Fibroblast of lung (primary cell): Measurements from ENCODE around the gene RGS7.

ENCODE experiments used
- CTCF ChIP-seq, 2 donors: IDR thresholded peaks in 1 of 2; conservative IDR thresholded peaks in 1 of 2; 1 replicate in 1 of 2; 2 replicates in 1 of 2; pipeline ENCODE4 v1.5.1; 2011 to 2012; ENCODE audit warnings: low read length in 2 of 2, control low read depth in 1 of 2, inconsistent platforms in 1 of 2, low read depth in 1 of 2, mild to moderate bottlenecking in 1 of 2
- EZH2 ChIP-seq: IDR thresholded peaks from 2 replicates; pipeline ENCODE4 v1.5.1; 2012; ENCODE audit warnings: low read length, control low read depth, mild to moderate bottlenecking; ENCODE audit errors: missing control alignments

GRCh38 chr1:241020851-241021697 is 335.9 kb downstream of the RGS7 start:
- TF ChIP-seq CTCF (conservative IDR thresholded peaks at IDR 0.05 in 1 of 2, IDR thresholded peaks at IDR 0.05 in 1 of 2; ENCODE audit: low read depth in 1 of 2, low read length in 2 of 2) (no peak), EZH2 (no peak)
